HG03064 (cell line): Measurements from ENCODE around the gene FBL.

Experiments
- ATAC-seq: cut with Tn5 transposase; IDR thresholded peaks from one replicate; pipeline ENCODE4 v1.9.1; 2021; ENCODE audit warnings: low read depth; ENCODE audit not compliant: unreplicated experiment

Gene FBL

DNA sequence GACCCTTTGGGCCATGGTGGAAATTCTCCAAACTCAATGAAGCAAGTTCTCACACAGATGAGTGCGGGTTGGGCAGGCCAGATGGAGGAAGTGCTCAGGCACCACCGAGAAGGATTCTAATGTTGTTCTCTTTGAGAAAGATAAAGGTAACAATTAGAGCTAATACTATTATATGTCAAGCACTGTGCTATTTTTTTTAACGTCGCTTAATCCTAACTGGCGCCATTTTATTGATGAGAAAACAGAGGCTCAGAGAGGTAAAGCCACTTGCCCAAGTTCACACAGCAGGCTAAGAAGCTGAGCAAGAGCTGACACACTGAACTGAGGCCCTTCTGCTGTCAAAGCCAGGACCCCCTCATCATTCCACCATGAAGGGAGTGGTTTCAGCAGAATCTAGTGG, 1.0 kb downstream of the FBL start:
- no peak for ATAC-seq

DNA sequence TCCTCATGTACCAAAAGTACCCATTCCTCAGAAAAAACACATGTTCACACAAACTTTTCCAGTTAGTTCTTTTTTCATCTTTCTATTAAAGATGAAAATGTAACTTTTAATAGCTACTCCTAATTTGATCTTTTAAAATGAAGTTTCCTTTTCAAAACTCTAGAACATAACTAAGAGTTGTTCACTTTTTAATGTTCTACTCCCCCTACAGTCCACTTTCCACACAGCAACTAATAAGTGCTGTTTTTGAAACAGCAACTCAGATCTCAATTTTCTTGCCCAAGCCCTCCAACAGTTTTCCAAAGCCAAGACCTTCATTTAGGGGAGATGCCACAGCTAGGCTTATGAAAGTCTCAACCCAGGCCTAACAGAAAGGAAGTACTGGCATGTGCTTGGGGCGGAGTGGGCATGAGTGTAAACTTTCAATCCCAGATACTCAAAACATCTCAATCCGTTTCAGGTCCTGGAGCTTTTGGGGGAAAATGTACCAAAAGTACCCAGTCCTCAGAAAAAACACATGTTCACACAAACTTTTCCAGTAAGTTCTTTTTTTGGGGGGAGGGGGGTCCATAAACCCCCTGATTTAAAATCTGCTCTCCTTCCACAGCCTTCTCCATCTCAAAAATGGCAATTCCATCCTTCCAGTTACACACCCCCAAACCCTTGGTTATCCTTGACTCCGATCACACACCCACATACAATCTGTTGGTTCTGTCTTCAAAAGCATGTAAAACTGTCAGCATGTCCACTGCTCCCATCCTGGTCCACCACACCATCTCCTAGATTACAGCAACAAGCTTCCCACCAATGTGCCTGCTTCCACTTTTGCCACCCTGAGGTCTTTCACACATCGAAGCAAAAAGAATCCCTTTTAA, 2.0 kb downstream of the FBL start:
- no peak for ATAC-seq

DNA sequence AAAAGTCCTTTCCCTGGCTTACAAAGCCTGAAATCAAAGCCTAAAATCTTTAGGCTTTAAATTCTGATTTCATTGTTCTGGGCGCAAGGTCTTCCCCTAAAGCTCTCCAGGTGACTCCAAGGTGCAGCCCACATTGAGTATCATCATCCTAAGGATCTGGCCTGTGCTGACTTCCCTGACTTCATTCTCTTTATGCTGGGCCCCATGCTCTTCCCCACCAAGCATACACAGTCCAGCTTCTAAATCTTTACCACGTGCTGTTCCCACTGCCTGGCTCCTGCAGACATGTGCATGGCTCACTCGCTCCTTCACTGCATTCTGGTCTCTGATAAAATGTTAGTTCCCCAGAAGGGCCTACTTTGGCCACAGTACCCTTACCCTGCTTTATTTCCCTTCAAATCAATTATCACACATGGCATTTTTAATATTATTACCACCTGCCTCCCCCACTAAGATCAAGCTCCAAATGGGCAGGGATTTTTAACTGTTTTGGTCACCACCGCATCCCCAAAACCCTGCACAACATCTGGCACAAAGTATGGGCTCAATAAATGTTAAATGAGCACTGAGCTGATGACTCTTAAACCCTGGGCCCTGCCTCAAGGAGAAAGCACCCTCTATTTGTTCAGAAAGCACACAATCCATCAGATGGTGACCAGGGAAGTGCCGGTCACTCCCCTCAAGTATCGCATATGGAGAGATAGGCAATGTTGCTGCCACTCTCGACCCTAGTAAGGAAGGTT, 3.3 kb downstream of the FBL start:
- no peak for ATAC-seq

DNA sequence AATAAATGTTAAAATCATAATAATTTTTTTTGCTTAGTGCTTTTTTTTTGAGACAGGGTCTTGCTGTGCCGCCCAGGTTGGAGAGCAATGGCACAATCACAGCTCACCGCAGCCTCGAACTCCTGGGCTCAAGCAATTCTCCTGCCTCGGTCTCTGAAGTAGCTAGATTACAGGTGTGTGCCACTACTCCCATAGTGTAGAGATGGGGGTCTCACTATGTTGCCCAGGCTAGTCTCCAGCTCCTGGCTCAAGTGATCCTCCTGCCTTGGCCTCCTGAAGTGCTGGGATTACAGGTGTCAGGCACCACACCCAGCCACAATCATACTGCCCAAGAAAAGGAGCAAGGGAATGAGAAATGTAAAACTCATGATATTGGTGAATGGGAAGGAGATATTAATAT, 5.1 kb downstream of the FBL start:
- no peak for ATAC-seq

DNA sequence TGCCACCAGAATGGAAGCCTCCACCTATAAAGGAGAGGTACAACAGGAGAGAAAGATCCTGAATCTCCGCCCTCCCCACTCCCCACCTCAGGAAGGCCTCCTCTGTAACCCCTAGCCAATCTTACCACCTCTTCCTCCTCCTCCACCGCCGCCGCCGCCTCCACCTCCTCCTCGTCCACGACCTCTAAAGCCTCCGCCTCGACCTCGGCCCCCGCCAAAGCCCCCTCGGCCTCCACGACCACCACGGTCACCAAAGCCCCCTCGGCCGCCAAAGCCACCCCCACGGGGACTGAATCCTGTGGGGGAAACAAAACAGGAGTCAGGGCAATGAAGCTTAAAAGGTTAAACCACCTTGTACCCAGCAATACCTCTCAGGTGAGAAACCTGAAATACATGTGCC, 5.7 kb downstream of the FBL start:
- ATAC-seq, result no peak

DNA sequence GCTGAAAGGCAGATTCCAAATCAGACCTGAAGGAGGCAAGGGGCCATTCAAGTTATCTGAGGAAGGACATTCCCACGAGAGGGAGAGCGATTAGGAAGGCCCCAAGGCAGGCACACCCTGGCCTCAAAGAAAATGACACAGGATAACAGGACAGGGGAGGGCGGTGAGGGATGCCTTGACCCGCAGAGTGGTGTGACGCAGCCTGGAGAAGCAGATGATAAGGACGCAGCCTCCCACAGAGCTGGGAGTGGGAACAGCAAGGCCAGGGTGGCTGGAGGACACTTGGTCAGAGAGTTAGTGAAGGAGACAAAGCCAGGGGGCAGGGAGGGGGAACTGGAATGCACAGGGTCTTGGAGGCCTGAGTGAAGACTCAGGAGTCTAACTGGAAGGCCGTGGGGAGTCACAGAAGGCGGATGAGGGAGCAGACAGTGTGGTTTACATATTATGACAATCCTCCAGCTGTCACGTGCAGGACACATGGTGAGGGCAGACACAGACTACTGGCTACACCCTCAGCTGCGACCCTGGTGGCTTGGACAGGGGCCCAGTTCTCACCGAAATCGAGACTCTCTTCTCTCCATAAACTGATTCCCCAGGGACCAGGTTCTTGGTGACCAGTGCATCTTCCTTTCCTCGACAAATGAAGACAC, 6.4 kb downstream of the FBL start:
- no peak for ATAC-seq

DNA sequence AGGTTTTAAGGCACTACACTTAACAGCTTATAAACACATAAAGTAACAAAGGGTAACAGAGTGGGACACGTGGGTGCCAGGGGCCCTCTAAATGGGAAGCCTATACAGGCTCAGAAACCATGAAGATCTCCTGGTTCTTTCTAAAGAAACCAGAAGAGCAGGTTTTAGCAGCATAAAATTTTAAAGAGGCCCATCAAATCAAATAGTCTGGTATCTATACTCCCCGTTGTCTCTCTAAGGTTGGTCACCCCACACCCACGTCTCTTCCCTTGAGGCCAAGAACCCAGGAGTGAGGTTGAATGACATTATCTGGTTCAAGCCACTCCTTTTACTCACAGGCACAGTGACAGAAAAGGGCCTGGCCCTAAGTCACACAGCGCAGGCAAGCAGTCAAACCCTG, 7.6 kb downstream of the FBL start:
- no peak for ATAC-seq

DNA sequence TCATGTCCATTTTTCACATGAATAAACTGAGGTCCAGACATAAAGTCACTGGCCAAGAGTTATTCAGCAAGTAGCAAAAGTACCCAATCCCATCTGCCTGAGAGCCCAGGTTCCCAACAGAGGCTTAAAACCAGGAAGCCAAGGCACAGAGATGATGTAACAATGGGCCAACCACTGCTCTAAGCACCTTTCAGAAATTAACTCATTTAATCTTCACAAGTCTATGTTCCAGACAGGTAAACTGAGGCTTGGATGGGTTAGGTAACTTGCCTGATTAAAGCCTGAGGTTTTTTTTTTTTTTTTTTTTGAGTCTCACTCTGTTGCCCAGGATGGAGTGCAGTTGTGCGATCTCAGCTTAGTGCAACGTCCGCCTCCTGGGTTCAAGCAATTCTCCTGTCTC, 8.2 kb downstream of the FBL start:
- ATAC-seq, result no peak

DNA sequence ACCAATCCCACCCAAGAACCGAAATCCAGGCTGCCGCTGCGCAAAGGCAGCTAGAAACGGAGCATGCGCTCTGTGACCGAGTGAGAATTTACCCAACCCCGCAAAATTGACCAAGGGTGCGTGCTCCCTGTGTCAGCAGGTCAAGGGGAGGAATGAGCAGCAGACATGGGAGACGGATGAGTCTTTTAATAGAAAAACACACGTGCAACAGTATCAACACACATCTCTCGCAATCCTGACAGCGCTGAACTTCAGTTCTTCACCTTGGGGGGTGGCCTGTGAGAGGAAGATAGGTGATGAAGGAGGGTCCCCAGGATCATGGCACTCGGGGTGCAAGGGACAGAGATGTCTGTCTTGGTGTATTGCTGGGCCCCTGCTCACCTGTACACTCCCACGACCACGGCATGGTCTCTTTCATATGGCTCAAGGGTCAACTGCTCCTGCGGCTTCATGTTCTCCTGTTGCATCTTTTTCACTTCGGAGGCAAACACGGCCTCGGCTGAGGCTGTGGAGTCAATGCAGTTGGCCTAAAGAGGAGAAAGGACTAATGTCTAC, 11.8 kb downstream of the FBL start:
- ATAC-seq, result no peak

DNA sequence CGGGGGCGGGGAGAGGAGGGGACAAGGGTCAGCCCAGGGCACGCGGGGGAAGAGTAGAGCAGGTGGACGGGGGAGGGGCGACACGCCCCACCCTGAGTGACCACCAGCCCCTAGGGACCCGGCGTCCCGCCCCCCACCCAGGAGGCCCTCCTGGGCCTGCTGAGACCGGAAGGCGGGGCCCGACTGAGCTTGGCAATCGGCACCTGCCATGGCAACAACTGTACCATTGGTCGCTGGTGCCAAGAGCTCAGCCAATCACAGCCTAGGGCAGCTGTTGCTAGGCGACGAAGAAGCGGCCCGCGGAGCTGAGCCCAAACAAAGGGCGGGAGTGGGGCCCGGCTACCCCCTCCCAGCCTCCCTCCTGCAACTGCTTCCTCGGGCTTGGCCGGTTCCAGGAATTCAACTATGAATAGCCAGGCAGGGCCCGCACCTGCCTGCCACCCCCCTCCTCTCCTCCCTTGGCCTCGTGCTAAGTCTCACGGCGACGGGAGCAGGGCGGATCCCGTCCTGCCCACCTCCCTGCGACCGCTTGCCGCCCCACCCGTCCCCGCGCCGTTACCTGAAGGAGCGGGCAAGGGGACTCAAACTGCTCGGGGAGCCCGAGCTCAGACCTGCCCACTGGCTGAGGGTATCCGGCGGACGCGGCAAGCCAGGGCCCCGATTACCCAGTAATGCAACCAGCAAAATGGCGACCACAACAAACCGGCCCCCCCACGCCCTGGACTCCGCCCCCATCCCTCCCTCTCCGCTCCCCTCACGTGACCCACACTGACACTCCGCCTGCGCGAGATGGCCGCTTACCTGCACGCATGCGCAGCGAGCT, 12.5 kb downstream of the FBL start, which contains the start of gene DYRK1B:
Gene DYRK1B, minus strand, starts transcription at position 699 of the 823 bp plus-strand sequence. CDS start 2,295 bp downstream, outside the sequence.
- peak; percentile 72 for ATAC-seq

DNA sequence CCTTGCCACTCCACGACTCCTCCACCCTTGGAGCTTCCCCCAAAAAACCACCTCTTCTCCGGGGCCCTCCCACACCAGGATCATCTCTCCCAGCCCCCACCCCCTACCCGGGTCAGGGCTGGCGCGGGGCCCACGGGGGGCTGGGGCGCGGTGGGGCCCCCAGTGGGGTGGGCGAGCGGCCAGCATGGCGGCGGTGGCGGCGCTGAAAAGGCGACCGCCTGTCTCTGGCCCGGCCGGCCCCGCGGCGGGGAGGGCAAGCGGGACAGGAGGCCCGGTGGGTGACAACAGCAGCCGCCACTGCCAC, 13.1 kb downstream of the FBL start:
- ATAC-seq, result peak; percentile 1

DNA sequence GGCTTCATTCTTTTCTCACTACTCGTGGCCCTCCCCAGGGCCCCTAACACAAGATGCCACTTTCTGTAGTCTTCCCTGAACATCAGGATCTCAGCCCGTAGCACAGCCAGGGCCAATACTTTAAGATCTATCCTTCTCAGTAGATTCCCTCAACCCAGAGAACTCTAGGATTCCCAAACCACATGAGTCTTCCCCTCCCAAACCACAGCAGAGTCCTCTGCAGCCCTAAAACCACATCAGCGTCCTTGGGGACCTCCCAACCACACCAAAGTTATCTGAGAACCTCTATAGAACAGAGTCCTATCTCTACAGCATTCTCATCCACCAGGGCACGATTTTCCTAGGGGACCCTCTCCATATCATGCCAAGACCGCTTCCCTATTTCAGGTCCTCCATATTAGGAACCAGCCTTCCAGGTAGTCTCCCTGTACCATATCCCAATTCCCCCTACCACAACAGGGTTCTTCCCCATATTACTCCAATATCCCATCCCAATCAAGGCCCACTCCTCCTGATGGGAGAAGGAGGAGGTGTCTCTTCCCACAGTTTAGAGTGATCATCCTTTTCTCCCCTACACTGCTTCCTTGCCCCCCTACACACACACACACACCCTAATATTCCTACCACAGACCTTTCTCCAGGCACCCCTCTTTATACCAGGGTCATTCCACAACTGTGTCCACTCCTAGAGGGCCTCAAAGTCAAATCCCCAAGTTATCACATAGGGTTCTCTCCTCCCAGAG, 13.7 kb downstream of the FBL start:
- no peak for ATAC-seq

DNA sequence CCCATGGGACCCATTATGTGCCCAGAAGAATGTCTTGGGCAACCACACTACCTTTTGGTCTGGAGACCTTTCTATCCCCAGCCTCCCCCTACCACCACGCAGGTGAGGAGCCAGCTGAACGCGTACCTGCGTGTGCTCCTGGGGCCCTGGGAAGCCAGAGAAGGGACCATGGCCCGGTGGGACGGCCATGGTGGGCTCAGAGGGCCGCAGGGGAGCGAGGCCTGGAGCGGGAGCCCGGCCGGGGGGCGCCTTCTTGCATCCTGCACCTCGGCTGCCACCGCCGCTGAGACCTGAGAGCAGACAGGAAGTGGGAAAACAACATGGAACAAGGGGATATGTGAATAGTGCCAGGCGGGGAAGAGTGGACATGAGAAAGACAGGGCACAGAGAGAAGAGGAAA, 14.5 kb downstream of the FBL start:
- ATAC-seq, result no peak

DNA sequence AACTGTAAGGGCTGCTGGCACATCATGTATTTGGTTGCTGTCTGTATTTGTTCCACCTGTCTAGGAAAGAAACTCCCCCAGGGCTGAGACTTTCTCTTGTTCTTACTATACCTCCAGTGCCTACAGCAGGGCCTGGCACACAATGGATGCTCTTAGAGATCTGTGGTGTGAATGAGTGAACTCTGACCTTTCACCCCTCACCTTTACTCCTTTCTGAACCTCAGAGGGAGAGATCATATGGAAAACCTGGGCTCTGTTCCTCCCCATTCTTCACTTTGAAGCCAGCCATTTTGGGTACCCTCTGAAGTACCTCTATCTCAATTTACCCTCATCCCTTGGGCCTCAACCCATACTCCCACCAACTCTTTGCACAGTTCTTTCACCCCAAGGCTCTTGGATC, 15.3 kb downstream of the FBL start:
- ATAC-seq, result no peak

DNA sequence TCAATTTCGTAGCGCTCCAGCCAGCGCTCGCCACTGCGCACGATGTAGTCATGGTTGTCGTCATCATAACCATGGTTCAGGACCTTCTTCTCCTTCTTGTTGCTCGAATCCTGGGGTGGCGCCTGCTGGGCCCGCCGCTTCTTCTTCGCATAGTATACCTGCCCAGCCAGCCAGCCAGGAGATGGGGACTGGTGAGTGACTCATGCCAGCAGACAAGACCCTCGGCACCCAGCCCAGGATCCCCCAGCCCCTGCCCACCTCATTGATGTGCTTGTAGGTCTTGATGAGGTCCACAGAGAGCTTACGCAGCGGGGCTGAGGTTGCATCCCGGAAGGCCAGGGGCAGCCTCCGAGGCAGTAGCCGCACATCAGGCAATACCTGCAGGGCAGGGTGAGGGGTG, 15.8 kb downstream of the FBL start:
- ATAC-seq, result no peak

DNA sequence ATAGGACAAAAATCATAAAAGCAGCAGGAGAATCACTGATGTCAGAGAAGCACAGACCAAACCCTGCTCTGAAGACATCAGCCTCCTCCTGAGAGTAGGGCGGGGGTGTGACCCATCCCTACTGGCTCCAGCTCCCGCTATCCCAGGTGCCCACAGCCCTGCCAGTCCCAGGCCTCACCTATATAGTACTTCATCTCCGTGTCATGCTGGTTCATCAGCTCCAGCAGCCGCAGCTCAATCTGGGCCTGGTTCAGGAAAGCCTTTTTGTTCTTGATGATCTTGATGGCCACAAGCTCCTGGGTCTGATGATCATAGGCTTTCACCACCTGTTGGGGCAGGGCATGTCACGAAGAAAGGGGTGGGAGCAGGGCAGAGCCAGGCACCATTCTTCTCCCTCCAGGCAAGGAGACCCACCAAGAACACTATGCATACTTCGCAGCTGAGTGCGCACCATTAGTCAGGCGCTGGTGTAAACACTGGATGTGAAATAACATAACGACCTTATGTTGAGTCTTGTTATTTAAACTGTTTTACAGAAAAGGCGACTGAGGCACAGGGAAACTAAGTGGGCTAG, 16.4 kb downstream of the FBL start:
- ATAC-seq, result no peak

DNA sequence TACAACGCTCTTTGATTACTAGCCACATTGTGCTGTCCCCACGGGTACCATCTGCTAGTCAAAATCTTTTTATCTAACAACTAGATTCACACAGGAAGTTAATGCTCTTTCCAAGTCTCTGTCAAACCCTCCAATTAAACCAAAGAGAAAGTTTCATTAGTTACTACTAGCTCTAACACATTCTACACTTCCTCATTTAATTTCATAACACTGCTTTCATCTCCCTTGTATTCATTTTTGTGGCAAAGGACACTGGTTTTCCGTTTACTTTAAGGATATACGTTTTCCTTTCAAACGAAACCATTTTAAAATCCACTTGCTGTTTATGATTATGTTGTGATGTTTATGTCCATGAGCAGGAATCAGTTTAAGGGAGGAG, 17.5 kb downstream of the FBL start:
- no peak for ATAC-seq

DNA sequence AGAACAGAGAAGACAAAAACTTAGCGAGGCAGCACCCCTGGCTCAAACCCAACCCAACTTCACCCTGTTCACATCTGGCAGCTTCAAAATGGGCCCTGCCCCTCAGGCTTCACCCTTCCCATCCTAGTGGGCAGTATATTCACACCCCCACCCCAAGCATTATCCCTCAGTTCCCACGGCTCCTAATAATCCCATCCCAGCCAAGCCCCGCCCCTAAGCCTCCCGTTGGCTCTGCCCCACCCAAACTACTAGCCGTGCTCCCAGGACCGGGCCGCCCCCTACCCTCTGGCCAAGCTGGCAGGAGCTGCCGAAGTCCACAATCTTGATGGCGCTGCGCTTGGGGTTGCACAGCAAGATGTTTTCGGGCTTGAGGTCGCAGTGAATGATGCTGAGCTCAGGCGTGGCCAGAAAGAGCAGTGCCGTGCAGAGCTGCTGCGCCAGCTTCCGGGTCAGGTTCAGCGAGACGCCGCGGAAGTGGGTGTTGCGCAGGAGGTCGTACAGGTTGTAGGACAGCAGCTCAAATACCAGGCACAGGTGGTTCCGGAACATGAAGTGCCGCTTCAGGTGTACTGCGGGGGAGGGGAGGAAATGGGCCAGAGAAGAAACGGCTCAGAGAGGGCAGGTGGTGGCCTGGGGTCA, 18.0 kb downstream of the FBL start:
- ATAC-seq, result no peak

DNA sequence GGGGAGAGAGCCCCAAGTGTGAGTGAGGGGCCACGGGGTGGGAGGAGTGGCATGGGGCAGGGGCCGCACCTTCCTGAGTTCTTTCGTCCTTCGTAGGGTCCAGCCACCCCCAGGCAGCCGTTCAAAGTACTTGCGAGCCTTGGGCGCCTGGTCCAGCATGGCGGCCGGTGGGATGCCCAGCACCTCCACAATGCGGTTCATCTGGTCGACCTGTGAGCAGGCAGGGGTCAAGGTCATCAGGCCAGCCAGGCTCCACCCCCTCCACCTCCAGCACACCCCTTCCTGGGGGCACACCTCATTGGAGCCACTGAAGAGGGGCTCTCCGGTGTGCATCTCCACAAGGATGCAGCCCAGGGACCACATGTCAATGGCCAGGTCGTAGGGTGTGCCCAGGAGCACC, 19.0 kb downstream of the FBL start:
- no peak for ATAC-seq
